OCI-LY7 (cell line): ENCODE results near the gene PICALM. TPM values are rescaled to one million over a fixed set of nuclear protein-coding genes. Genes with fewer than 3 reads are reported as not detected.
"Not testable (repeated sequence)": the region's sequence is repeated elsewhere in the genome, so short reads cannot be mapped to it uniquely, and the experiment has no call there.

Experiments used
- BruUV-seq: library from RNA; stranded (reverse); fragments of 400-500 nt; replicated peaks from 2 replicates; lab custom pipeline; 2021; lab: Mats Ljungman, UMichigan
- CTCF ChIA-PET: fragments of 300-600 bp; sonication (Branson Sonifier 250); formaldehyde crosslinking; loops from one replicate; lab custom pipeline; 2022; ENCODE audit warnings: antibody characterized with exemption; ENCODE audit not compliant: unreplicated experiment; lab: Charles Lee
- POLR2A ChIA-PET: fragments of 300-600 bp; sonication (Branson Sonifier 250); formaldehyde crosslinking; loops from one replicate; lab custom pipeline; 2022; ENCODE audit warnings: antibody characterized with exemption; lab: Charles Lee
- DNase-seq: peaks from one replicate; pipeline ENCODE4 v3.0.0-alpha.2; 2015; ENCODE audit warnings: low spot score
- H2AFZ ChIP-seq: fragments of 200-600 bp; sonication (generic), shearing (Covaris generic); 2 replicates; pipeline ENCODE4 v1.6.1; 2014; ENCODE audit warnings: mild to moderate bottlenecking, antibody characterized with exemption, low read length, moderate library complexity
- H3K27ac ChIP-seq: fragments of 200-600 bp; sonication (generic); 2 replicates; pipeline ENCODE4 v1.5.1; 2014; ENCODE audit warnings: mixed run types, low read depth, mild to moderate bottlenecking, moderate library complexity, low read length, inconsistent platforms; ENCODE audit not compliant: poor library complexity, severe bottlenecking
- H3K36me3 ChIP-seq: fragments of 200-600 bp; sonication (generic); 2 replicates; pipeline ENCODE4 v1.6.1; 2014; ENCODE audit warnings: mild to moderate bottlenecking, antibody characterized with exemption, low read length, moderate library complexity, mixed read lengths; ENCODE audit not compliant: insufficient read depth
- H3K4me1 ChIP-seq: fragments of 200-600 bp; sonication (generic); 2 replicates; pipeline ENCODE4 v1.5.1; 2014; ENCODE audit warnings: mild to moderate bottlenecking, low read length; ENCODE audit not compliant: insufficient read depth, poor library complexity, severe bottlenecking
- H3K4me2 ChIP-seq: fragments of 200-600 bp; sonication (generic); 2 replicates; pipeline ENCODE4 v1.6.1; 2014; ENCODE audit warnings: mild to moderate bottlenecking, low read length
- H3K4me3 ChIP-seq: fragments of 200-600 bp; sonication (generic); 2 replicates; pipeline ENCODE4 v1.5.1; 2014; ENCODE audit warnings: mild to moderate bottlenecking, low read depth, low read length; ENCODE audit not compliant: poor library complexity, severe bottlenecking
- H3K79me2 ChIP-seq: fragments of 200-600 bp; sonication (generic); 2 replicates; pipeline ENCODE4 v1.6.1; 2016; ENCODE audit warnings: low read depth, mild to moderate bottlenecking, low read length, moderate library complexity, mixed read lengths; ENCODE audit not compliant: insufficient read depth
- H3K9me2 ChIP-seq: fragments of 200-600 bp; sonication (generic); 2 replicates; pipeline ENCODE4 v1.6.1; 2016; ENCODE audit warnings: mild to moderate bottlenecking, low read length, mixed read lengths; ENCODE audit not compliant: insufficient read depth
- H3K9me3 ChIP-seq: fragments of 200-600 bp; sonication (generic); 2 replicates; pipeline ENCODE4 v1.6.1; 2014; ENCODE audit warnings: mild to moderate bottlenecking, mixed run types, low read length, mixed read lengths
- H4K20me1 ChIP-seq: fragments of 200-600 bp; sonication (generic); 2 replicates; pipeline ENCODE4 v1.6.1; 2014; ENCODE audit warnings: mild to moderate bottlenecking, antibody characterized with exemption, low read length, moderate library complexity, mixed read lengths; ENCODE audit not compliant: insufficient read depth
- EZH2phosphoT487 ChIP-seq: fragments of 200-600 bp; sonication (generic); IDR thresholded peaks from 2 replicates; pipeline ENCODE4 v1.6.1; 2018; ENCODE audit warnings: low read depth, borderline replicate concordance, mild to moderate bottlenecking, mixed run types, antibody characterized with exemption, low read length, moderate library complexity, mixed read lengths
- intact Hi-C: fragments of 100-400 bp; cut with micrococcal nuclease; formaldehyde crosslinking; loops from one replicate; pipeline ENCODE4 v1.10.0; 2022; ENCODE audit not compliant: unreplicated experiment
- total RNA-seq, 2 experiments: library from RNA; depleted of rRNA in 1 of 2; stranded (reverse); fragments of >200 nt in 1 of 2; shearing (Covaris generic) in 1 of 2; gene quantifications; 2 replicates each; pipeline ENCODE4 v1.2.3, GENCODE V29; 2014 to 2022
- TF ChIP-seq, protein P1 (sequence below): fragments of 200-600 bp; sonication (generic); conservative IDR thresholded peaks from 2 replicates; pipeline ENCODE4 v1.5.1; 2014; ENCODE audit warnings: mild to moderate bottlenecking, antibody characterized with exemption, low read length, moderate library complexity, mixed read lengths

The PICALM gene
- total RNA-seq, 2 experiments from 2014 or later: 77.9 to 108 TPM

DNA sequence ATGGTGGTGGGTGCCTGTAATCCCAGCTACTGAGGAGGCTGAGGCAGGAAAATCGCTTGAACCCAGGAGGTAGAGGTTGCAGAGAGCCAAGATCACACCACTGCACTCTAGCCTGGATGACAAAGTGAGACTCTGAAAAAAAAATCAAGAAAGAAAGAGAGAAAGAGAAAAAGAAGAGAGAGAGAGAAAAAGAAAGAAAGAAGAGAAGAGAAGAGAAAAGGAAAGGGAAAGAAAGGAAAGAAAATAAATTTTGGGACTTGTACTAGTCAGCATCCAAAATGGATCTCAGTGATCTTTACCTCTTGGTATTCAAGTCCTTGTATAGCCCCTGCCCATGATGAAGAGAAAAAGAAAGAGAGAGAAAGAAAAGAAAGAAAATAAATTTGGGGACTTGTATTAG lies 22.2 kb upstream of the PICALM start:
- no peak overlapping the region for H2AFZ ChIP-seq
- no peak overlapping the region for H3K4me3 ChIP-seq
- no peaks in the 10 kb centered on the region for H3K4me1 ChIP-seq
- no peak for DNase-seq
- TF ChIP-seq, protein P1, sequence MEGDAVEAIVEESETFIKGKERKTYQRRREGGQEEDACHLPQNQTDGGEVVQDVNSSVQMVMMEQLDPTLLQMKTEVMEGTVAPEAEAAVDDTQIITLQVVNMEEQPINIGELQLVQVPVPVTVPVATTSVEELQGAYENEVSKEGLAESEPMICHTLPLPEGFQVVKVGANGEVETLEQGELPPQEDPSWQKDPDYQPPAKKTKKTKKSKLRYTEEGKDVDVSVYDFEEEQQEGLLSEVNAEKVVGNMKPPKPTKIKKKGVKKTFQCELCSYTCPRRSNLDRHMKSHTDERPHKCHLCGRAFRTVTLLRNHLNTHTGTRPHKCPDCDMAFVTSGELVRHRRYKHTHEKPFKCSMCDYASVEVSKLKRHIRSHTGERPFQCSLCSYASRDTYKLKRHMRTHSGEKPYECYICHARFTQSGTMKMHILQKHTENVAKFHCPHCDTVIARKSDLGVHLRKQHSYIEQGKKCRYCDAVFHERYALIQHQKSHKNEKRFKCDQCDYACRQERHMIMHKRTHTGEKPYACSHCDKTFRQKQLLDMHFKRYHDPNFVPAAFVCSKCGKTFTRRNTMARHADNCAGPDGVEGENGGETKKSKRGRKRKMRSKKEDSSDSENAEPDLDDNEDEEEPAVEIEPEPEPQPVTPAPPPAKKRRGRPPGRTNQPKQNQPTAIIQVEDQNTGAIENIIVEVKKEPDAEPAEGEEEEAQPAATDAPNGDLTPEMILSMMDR: no peak
- TF ChIP-seq EZH2phosphoT487: no peak
- H3K9me2 ChIP-seq: no peaks in the 10 kb centered on the region
- CTCF ChIA-PET: no interaction called here
- H3K36me3 ChIP-seq: no peaks in the 10 kb centered on the region
- no peaks in the 10 kb centered on the region for H3K9me3 ChIP-seq
- POLR2A ChIA-PET: no interaction called here
- H4K20me1 ChIP-seq: no peaks in the 10 kb centered on the region
- H3K4me2 ChIP-seq: no peak overlapping the region
- H3K27ac ChIP-seq: no peak overlapping the region
- intact Hi-C loops: no loop called here
- no TSS peak for BruUV-seq
- H3K79me2 ChIP-seq: no peaks in the 10 kb centered on the region

DNA sequence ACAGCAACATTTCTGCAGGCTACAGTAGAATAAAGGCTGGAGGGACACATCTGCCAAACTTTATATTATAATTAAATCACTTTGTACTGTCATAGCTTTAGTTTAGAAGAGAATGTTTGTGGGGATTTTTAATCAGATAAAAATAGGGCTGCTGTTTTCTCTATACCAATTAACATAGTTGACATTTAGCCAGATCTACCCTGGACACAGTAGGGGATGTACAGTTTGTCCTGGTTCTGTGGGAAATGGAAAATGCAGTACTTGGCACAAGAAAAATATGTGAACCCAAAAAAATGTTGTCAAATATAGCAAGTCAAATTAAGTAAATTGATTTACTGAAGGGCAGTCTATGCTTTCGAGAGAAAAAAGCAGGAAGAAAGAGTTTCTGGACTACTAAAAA lies 20.8 kb upstream of the PICALM start:
- Histone ChIP-seq H4K20me1 (no peaks in the 10 kb centered on the region), H3K4me1 (no peaks in the 10 kb centered on the region), H3K9me3 (no peaks in the 10 kb centered on the region), H3K9me2 (no peaks in the 10 kb centered on the region), H3K27ac (no peak overlapping the region), H3K4me2 (no peak overlapping the region), H2AFZ (no peak overlapping the region), H3K79me2 (no peaks in the 10 kb centered on the region), H3K4me3 (no peak overlapping the region), H3K36me3 (no peaks in the 10 kb centered on the region)
- intact Hi-C loops: no loop called here
- no TSS peak for BruUV-seq
- ChIA-PET POLR2A (interaction anchor here (1.6 kb wide), 1 partner anchor 28 kb away, joined by 3 read pairs; no protein-coding TSS in a partner anchor), CTCF (no interaction called here)
- no peak for TF ChIP-seq EZH2phosphoT487
- TF ChIP-seq, protein P1: no peak
- no peak for DNase-seq

DNA sequence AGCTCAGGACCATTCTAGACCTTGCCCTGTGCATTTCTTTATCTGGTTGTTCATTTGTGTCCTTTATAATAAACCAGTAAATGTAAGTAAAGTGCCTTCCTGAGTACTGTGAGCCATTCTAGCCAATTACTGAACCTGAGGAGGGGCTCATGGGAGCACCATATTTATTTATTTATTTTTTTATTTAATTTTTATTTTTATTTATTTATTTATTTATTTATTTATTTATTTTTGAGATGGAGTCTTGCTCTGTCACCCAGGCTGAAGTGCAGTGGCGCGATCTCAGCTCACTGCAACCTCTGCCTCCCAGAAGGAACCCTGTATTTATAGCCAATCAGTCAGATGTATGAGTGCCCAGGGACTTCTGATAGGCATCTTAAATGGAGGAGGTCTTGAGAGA lies 18.8 kb upstream of the PICALM start:
- H3K36me3 ChIP-seq, H3K4me1 ChIP-seq, H4K20me1 ChIP-seq, H3K79me2 ChIP-seq, intact Hi-C loops, BruUV-seq, CTCF ChIA-PET, H3K9me3 ChIP-seq, H3K27ac ChIP-seq, H3K4me3 ChIP-seq, H3K9me2 ChIP-seq, H3K4me2 ChIP-seq, H2AFZ ChIP-seq, DNase-seq: not testable (repeated sequence)
- POLR2A ChIA-PET: interaction anchor here (0.7 kb wide), 1 partner anchor 88 kb away, joined by 3 read pairs; no protein-coding TSS in a partner anchor
